NOMO-1 treated with dmso at 0.1 percent for 144 hours (cell line): Measurements from ENCODE around the gene ANKRD33B.
A peak's percentile ranks its signal among the peaks of the same experiment; 100 is the strongest.
"Not testable (repeated sequence)": the region's sequence is repeated elsewhere in the genome, so short reads cannot be mapped to it uniquely, and the experiment has no call there.

Experiments used
- DNase-seq: peaks from one replicate; lab custom pipeline; 2025; ENCODE audit not compliant: unreplicated experiment; lab: John Stamatoyannopoulos, UW

Gene ANKRD33B

GRCh38 chr5:10653751-10654400 lies 90.0 kb downstream of the ANKRD33B start:
- no peak for DNase-seq

GRCh38 chr5:10654566-10654965 lies 90.7 kb downstream of the ANKRD33B start:
- DNase-seq = no peak

GRCh38 chr5:10655161-10655971 lies 91.5 kb downstream of the ANKRD33B start:
- DNase-seq = no peak

GRCh38 chr5:10655972-10656830 lies 92.3 kb downstream of the ANKRD33B start:
- no peak for DNase-seq

- no peak for DNase-seq
These were observed 94.4 kb downstream of the ANKRD33B start for GRCh38 chr5:10658265-10658664.

GRCh38 chr5:10660135-10660534 lies 96.3 kb downstream of the ANKRD33B start:
- no peak for DNase-seq

- DNase-seq = no peak
These were observed 97.0 kb downstream of the ANKRD33B start for GRCh38 chr5:10660720-10661387.

GRCh38 chr5:10661401-10661800 lies 97.5 kb downstream of the ANKRD33B start:
- DNase-seq = no peak

GRCh38 chr5:10662083-10662482 lies 98.2 kb downstream of the ANKRD33B start:
- DNase-seq = no peak

- DNase-seq = peak; percentile 49
These were observed 99.0 kb downstream of the ANKRD33B start for GRCh38 chr5:10662661-10663488.

- DNase-seq = no peak
These were observed 99.8 kb downstream of the ANKRD33B start for GRCh38 chr5:10663489-10664179.

- DNase-seq = not testable (repeated sequence)
These were observed 100.4 kb downstream of the ANKRD33B start for GRCh38 chr5:10664180-10664769.

- no peak for DNase-seq
These were observed 101.9 kb downstream of the ANKRD33B start for GRCh38 chr5:10665799-10666198.

- DNase-seq = no peak
These were observed 102.8 kb downstream of the ANKRD33B start for GRCh38 chr5:10666531-10667299.

GRCh38 chr5:10667431-10668057 lies 103.7 kb downstream of the ANKRD33B start:
- DNase-seq = no peak

GRCh38 chr5:10668697-10669096 lies 104.8 kb downstream of the ANKRD33B start:
- DNase-seq = no peak

GRCh38 chr5:10669983-10670382 lies 106.1 kb downstream of the ANKRD33B start:
- DNase-seq = no peak
